Neural cell (in vitro differentiated cells): ENCODE results near the gene PDIA2. TPM values are rescaled to one million over a fixed set of nuclear protein-coding genes. Genes with fewer than 3 reads are reported as not detected.
"Not testable (repeated sequence)": the region's sequence is repeated elsewhere in the genome, so short reads cannot be mapped to it uniquely, and the experiment has no call there.

Experiments
- H2AFZ ChIP-seq: fragments of 200-600, 300-800 bp; sonication (generic), shearing (Covaris generic); 2 replicates; pipeline ENCODE4 v1.6.0; 2014; ENCODE audit warnings: low read depth, mild to moderate bottlenecking, antibody characterized with exemption, low read length, moderate library complexity
- H3F3A ChIP-seq: fragments of 200-600 bp; shearing (Covaris generic); 2 replicates; pipeline ENCODE4 v1.6.1; 2016; ENCODE audit warnings: mild to moderate bottlenecking, moderate library complexity, mixed read lengths, antibody characterized with exemption, low read length; ENCODE audit not compliant: insufficient read depth, poor library complexity, severe bottlenecking
- H3K27ac ChIP-seq: fragments of 200-600, 300-800 bp; sonication (generic), shearing (Covaris generic); 2 replicates; pipeline ENCODE4 v1.5.1; 2014; ENCODE audit warnings: mild to moderate bottlenecking, low read length, moderate library complexity
- H3K27me3 ChIP-seq: fragments of 300-800, 200-600 bp; sonication (generic), shearing (Covaris generic); 2 replicates; pipeline ENCODE4 v1.6.0; 2014; ENCODE audit warnings: mild to moderate bottlenecking, low read depth, low read length, moderate library complexity; ENCODE audit not compliant: insufficient read depth
- H3K36me3 ChIP-seq: fragments of 300-800, 200-600 bp; sonication (generic), shearing (Covaris generic); 2 replicates; pipeline ENCODE4 v1.5.1; 2014; ENCODE audit warnings: mild to moderate bottlenecking, antibody characterized with exemption, low read length, moderate library complexity; ENCODE audit not compliant: insufficient read depth
- H3K4me2 ChIP-seq: fragments of 300-800, 200-600 bp; sonication (generic), shearing (Covaris generic); 2 replicates; pipeline ENCODE4 v1.6.0; 2014; ENCODE audit warnings: mild to moderate bottlenecking, low read length
- H3K4me3 ChIP-seq: fragments of 300-800, 200-600 bp; sonication (generic), shearing (Covaris generic); 2 replicates; pipeline ENCODE4 v1.5.1; 2014; ENCODE audit warnings: mild to moderate bottlenecking, low read length, moderate library complexity
- H3K79me2 ChIP-seq: fragments of 200-600 bp; shearing (Covaris generic); replicated peaks from 2 replicates; pipeline ENCODE4 v1.6.0; 2014; ENCODE audit warnings: mild to moderate bottlenecking, low read length, moderate library complexity; ENCODE audit not compliant: insufficient read depth
- H3K9ac ChIP-seq: fragments of 300-800, 200-600 bp; sonication (generic), shearing (Covaris generic); 2 replicates; pipeline ENCODE4 v1.6.1; 2016; ENCODE audit warnings: mild to moderate bottlenecking, low read length, mixed read lengths
- H3K9me2 ChIP-seq: fragments of 200-600 bp; shearing (Covaris generic); 2 replicates; pipeline ENCODE4 v1.6.1; 2016; ENCODE audit warnings: mild to moderate bottlenecking, low read length, mixed read lengths; ENCODE audit not compliant: insufficient read depth
- H3K9me3 ChIP-seq: fragments of 200-600, 300-800 bp; sonication (generic), shearing (Covaris generic); 2 replicates; pipeline ENCODE4 v1.6.1; 2016; ENCODE audit warnings: mild to moderate bottlenecking, mixed run types, low read length, moderate library complexity, mixed read lengths
- H4K20me1 ChIP-seq: fragments of 200-600 bp; shearing (Covaris generic); 2 replicates; pipeline ENCODE4 v1.6.1; 2016; ENCODE audit warnings: mild to moderate bottlenecking, mixed run types; ENCODE audit not compliant: insufficient read depth
- CTCF ChIP-seq: fragments of 450-650 bp; IDR thresholded peaks from 2 replicates; pipeline ENCODE4 v1.5.1; 2014; ENCODE audit warnings: antibody characterized with exemption, mild to moderate bottlenecking, moderate library complexity; ENCODE audit not compliant: poor library complexity, severe bottlenecking
- EP300 ChIP-seq: fragments of 450-650 bp; conservative IDR thresholded peaks from 2 replicates; pipeline ENCODE4 v1.6.1; 2014; ENCODE audit warnings: antibody characterized with exemption, mild to moderate bottlenecking, moderate library complexity; ENCODE audit not compliant: poor library complexity, severe bottlenecking
- EZH2 ChIP-seq: fragments of 200-600, 300-800 bp; shearing (Covaris generic), sonication (generic); IDR thresholded peaks from 2 replicates; pipeline ENCODE4 v1.6.1; 2014; ENCODE audit warnings: antibody characterized with exemption, low read length, borderline replicate concordance, mild to moderate bottlenecking; ENCODE audit not compliant: insufficient read depth, poor library complexity, severe bottlenecking
- MXI1 ChIP-seq: fragments of 450-650 bp; conservative IDR thresholded peaks from 2 replicates; pipeline ENCODE4 v1.6.1; 2014; ENCODE audit warnings: antibody characterized with exemption, mild to moderate bottlenecking; ENCODE audit not compliant: poor library complexity, severe bottlenecking
- POLR2AphosphoS5 ChIP-seq: IDR thresholded peaks from 2 replicates; pipeline ENCODE4 v1.6.1; 2012
- RAD21 ChIP-seq: fragments of 450-650 bp; conservative IDR thresholded peaks from 2 replicates; pipeline ENCODE4 v1.6.1; 2014; ENCODE audit warnings: antibody characterized with exemption, mild to moderate bottlenecking, moderate library complexity
- REST ChIP-seq: IDR thresholded peaks from 2 replicates; pipeline ENCODE4 v1.6.1; 2012; ENCODE audit warnings: borderline replicate concordance
- SMC3 ChIP-seq: fragments of 450-650 bp; conservative IDR thresholded peaks from 2 replicates; pipeline ENCODE4 v1.6.1; 2014; ENCODE audit warnings: antibody characterized with exemption, mild to moderate bottlenecking, moderate library complexity; ENCODE audit not compliant: poor library complexity
- TAF1 ChIP-seq: IDR thresholded peaks from 2 replicates; pipeline ENCODE4 v1.6.1; 2012; ENCODE audit warnings: low read depth
- polyA plus RNA-seq: library from polyadenylated mRNA; depleted of rRNA; stranded (reverse); fragments of >200 nt; gene quantifications from 2 replicates; pipeline ENCODE4 v1.2.3, GENCODE V29; 2014

PDIA2 gene
- polyA plus RNA-seq, 1 donor from 2014 or later: 109 TPM

- H3F3A ChIP-seq: not testable (repeated sequence)
- H3K79me2 ChIP-seq: peaks cover 27% of the 10 kb centered on the region
Observed at GRCh38 chr16:334861-335632, 52.1 kb downstream of the PDIA2 start.

GRCh38 chr16:336269-336668, 53.3 kb downstream of the PDIA2 start:
- Histone ChIP-seq H3K4me2 (no peak overlapping the region), H3K9ac (no peak overlapping the region), H3K9me2 (no peaks in the 10 kb centered on the region), H3K79me2 (peaks cover 28% of the 10 kb centered on the region), H3K27ac (no peak overlapping the region), H3K4me3 (no peak overlapping the region), H3K36me3 (no peaks in the 10 kb centered on the region), H3K27me3 (no peaks in the 10 kb centered on the region), H3F3A (no peaks in the 10 kb centered on the region), H4K20me1 (no peaks in the 10 kb centered on the region), H3K9me3 (no peaks in the 10 kb centered on the region), H2AFZ (no peak overlapping the region)
- TF ChIP-seq MXI1: no peak
- TF ChIP-seq CTCF: no peak
- TF ChIP-seq EP300: no peak
- TF ChIP-seq SMC3: no peak
- TF ChIP-seq TAF1: no peak
- no peak for TF ChIP-seq RAD21
- TF ChIP-seq POLR2AphosphoS5: no peak
- TF ChIP-seq REST: no peak
- TF ChIP-seq EZH2: no peak

More at GRCh38 chr16:334861-335632, 52.1 kb downstream of the PDIA2 start:
- not testable (repeated sequence) for H3K27ac ChIP-seq, H3K27me3 ChIP-seq, H3K9me3 ChIP-seq, H4K20me1 ChIP-seq, H3K9ac ChIP-seq, H3K4me2 ChIP-seq, H3K4me3 ChIP-seq, H3K9me2 ChIP-seq, H2AFZ ChIP-seq, H3K36me3 ChIP-seq

Other genes starting within 250 kb of the PDIA2 start
- gene POLR3K, start 229.6 kb upstream of the PDIA2 start, polyA plus RNA-seq: 7.1 and 7.5 TPM in 2 replicates
- gene SNRNP25, start 229.3 kb upstream of the PDIA2 start, polyA plus RNA-seq: 45.3 and 46.4 TPM in 2 replicates
- gene RHBDF1, start 210.5 kb upstream of the PDIA2 start, polyA plus RNA-seq: 0.21 and 1.0 TPM in 2 replicates
- 70.9 and 102 TPM in 2 replicates for gene MPG, start 204.9 kb upstream of the PDIA2 start, polyA plus RNA-seq
- gene NPRL3, start 144.5 kb upstream of the PDIA2 start, polyA plus RNA-seq: 6.1 and 11.5 TPM in 2 replicates
- gene HBZ, start 130.5 kb upstream of the PDIA2 start, polyA plus RNA-seq: not detected in 2 replicates
- gene HBM, start 117.2 kb upstream of the PDIA2 start, polyA plus RNA-seq: not detected in 2 replicates
- not detected in 2 replicates for gene HBA2, start 110.3 kb upstream of the PDIA2 start, polyA plus RNA-seq
- gene HBA1, start 106.5 kb upstream of the PDIA2 start, polyA plus RNA-seq: not detected in 2 replicates
- gene HBQ1, start 102.7 kb upstream of the PDIA2 start, polyA plus RNA-seq: 3.9 and 4.5 TPM in 2 replicates
- gene LUC7L, start 53.7 kb upstream of the PDIA2 start, polyA plus RNA-seq: 564 and 580 TPM in 2 replicates
- 29.9 and 31.7 TPM in 2 replicates for gene FAM234A, start 48.3 kb upstream of the PDIA2 start, polyA plus RNA-seq
- 3.5 and 4.7 TPM in 2 replicates for gene RGS11, start 7.2 kb upstream of the PDIA2 start, polyA plus RNA-seq
- 176 and 247 TPM in 2 replicates for gene ARHGDIG, start 2.6 kb upstream of the PDIA2 start, polyA plus RNA-seq
- gene AXIN1, start 69.6 kb downstream of the PDIA2 start, polyA plus RNA-seq: 30.5 and 34.3 TPM in 2 replicates
- 134 and 182 TPM in 2 replicates for gene MRPL28, start 87.4 kb downstream of the PDIA2 start, polyA plus RNA-seq
- 36.7 and 47.3 TPM in 2 replicates for gene PGAP6, start 98.8 kb downstream of the PDIA2 start, polyA plus RNA-seq
- 63.4 and 65.2 TPM in 2 replicates for gene NME4, start 114.0 kb downstream of the PDIA2 start, polyA plus RNA-seq
- gene DECR2, start 118.7 kb downstream of the PDIA2 start, polyA plus RNA-seq: 58.8 and 71.8 TPM in 2 replicates
- gene RAB11FIP3, start 142.5 kb downstream of the PDIA2 start, polyA plus RNA-seq: 55.0 and 60.4 TPM in 2 replicates
- gene CAPN15, start 244.5 kb downstream of the PDIA2 start, polyA plus RNA-seq: 11.5 and 15.6 TPM in 2 replicates